Activated T-cell treated with anti-CD3 and anti-CD28 coated beads, Interleukin-2, amount 50 U/mL, for 4 hours (primary cell): ENCODE measurements around the gene ZKSCAN4. TPM values are rescaled to one million over a fixed set of nuclear protein-coding genes. Genes with fewer than 3 reads are reported as not detected.

Experiments used
- ATAC-seq, 2 donors: fragments of 200-7000 bp; cut with Tn5 transposase; one replicate each; pipeline ENCODE4 v1.10.0; 2021
- DNase-seq: peaks from one replicate; pipeline ENCODE4 v3.0.0-alpha.2; 2020
- H3K27me3 Mint-ChIP-seq: one replicate; pipeline ENCODE4 v1.8.0; 2021; ENCODE audit warnings: low read depth, mixed read lengths
- H3K36me3 Mint-ChIP-seq: one replicate; pipeline ENCODE4 v1.8.0; 2022; ENCODE audit warnings: mixed read lengths; ENCODE audit not compliant: insufficient read depth
- H3K4me1 Mint-ChIP-seq: one replicate; pipeline ENCODE4 v1.8.0; 2021; ENCODE audit warnings: low read depth, mixed read lengths
- H3K4me3 Mint-ChIP-seq: one replicate; pipeline ENCODE4 v1.8.0; 2021; ENCODE audit warnings: mild to moderate bottlenecking, moderate library complexity, mixed read lengths
- H3K9me3 Mint-ChIP-seq: one replicate; pipeline ENCODE4 v1.8.0; 2021; ENCODE audit warnings: mixed read lengths
- total RNA-seq, 3 donors: library from RNA; stranded (reverse); gene quantifications; one replicate each; pipeline ENCODE4 v1.2.1, GENCODE V29; 2021

ZKSCAN4 gene
- 1 to 10 TPM; 3.4 to 4.2 (median 3.8) TPM for total RNA-seq

DNA sequence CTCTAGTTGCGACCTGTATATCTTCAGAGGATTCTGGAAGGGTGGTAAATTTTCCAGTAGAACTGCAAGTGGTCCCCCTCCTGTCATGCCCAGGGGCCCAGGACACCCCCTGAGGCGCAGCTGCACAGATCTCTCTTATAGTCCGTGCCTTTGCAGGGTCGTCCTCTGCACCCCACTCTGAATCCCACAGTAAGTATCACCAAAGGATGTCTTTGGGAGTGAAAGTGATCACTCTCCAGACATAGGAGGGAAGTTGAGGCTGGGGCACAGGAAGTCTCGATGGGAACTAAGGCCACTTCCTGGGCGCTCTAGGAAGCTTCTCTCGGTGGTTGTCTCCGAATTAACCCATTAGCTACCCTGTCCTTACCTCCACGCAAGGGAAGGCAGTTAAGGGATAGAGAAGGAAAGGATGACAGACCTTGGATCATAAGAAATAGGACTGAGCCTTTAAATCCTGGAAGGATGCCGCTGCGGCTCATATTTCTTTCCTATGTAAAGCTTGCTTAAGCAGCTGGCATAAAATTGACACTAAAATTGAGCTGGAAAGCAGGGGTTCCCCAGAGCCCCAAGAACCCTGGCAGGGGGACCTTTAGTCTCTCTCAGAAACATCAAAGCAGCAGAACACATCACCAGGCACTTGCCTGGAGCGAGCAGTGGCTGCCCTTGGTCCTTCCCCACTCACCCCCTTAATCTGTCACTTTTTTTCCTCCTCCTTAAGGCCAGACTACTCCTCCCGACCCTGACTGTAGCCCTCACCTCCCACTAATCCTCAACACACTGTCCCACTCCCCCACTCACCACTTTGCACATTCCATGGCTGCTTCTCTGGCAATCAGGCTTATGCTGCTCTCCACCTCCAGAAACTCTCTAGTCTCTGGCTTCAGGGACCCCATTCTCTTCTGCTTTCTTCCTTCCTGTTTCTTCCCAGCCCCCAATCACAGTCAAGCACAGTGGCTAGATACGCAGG lies at the start of gene ZKSCAN4:
Gene ZKSCAN4 (minus strand): TSS at position 261 of the 967 bp plus-strand sequence. CDS start 289 bp downstream, outside the sequence.
- no peaks in the 10 kb centered on the region for H3K9me3 Mint-ChIP-seq
- H3K4me1 Mint-ChIP-seq = peaks cover 29% of the 10 kb centered on the region
- H3K4me3 Mint-ChIP-seq = peak within 1 kb of the TSS; percentile 98

DNA sequence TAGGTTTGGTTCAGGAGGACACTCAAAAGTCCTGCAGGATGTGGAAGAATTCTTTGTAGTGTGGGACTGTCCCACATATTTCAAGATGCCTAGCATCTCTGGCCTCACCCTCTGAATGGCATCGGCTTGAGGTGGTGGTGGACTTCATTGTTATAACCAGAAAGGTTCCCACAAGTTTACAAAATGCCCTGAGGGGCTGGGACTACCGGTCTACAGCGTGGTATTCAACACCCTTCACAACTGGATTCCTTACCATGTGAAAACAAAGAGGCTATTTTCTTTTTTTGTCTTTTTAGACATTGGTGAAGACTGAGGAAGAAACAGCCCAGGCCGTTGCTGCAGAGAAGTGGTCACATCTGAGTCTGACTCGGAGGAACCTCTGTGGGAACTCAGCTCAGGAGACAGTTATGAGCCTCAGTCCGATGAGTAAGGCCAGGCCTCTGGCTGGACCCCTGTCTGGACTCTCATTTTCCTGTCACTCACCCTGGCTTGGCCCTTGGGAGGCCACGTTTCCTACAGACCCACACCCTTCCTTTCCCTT lies 44.5 kb upstream of the ZKSCAN4 start:
- no peaks in the 10 kb centered on the region for H3K4me1 Mint-ChIP-seq
- peaks cover 5% of the 10 kb centered on the region for H3K36me3 Mint-ChIP-seq
- H3K9me3 Mint-ChIP-seq = no peaks in the 10 kb centered on the region
- H3K27me3 Mint-ChIP-seq = no peaks in the 10 kb centered on the region
- ATAC-seq (no peak), DNase-seq (no peak)
- no peak overlapping the region for H3K4me3 Mint-ChIP-seq

More for the DNA sequence above, at the start of gene ZKSCAN4:
- ATAC-seq = peak; percentile 95 to 96
- peak; percentile 71 for DNase-seq
- Mint-ChIP-seq H3K36me3 (peaks cover 14% of the 10 kb centered on the region), H3K27me3 (peaks cover 6% of the 10 kb centered on the region)

DNA sequence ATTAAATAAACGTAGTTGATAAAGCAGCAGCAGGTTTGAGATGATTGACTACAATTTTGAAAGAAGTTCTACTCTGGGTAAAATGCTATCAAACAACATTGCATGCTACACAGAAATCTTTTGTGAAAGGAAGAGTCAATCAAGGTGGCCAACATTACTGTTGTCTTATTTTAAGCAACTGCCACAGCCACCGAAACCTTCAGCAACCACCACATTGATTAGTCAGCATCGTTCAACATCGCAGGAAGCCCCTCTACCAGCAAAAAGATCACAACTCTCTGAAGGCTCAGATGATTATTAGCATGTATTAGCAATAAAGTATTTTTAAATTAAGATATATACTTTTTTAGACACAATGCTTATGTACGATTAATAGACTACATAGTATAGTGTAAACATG lies 43.3 kb upstream of the ZKSCAN4 start:
- no peak for DNase-seq
- Mint-ChIP-seq H3K9me3 (no peaks in the 10 kb centered on the region), H3K27me3 (no peaks in the 10 kb centered on the region), H3K36me3 (peaks cover 5% of the 10 kb centered on the region), H3K4me1 (no peaks in the 10 kb centered on the region), H3K4me3 (no peak overlapping the region)
- ATAC-seq = no peak

DNA sequence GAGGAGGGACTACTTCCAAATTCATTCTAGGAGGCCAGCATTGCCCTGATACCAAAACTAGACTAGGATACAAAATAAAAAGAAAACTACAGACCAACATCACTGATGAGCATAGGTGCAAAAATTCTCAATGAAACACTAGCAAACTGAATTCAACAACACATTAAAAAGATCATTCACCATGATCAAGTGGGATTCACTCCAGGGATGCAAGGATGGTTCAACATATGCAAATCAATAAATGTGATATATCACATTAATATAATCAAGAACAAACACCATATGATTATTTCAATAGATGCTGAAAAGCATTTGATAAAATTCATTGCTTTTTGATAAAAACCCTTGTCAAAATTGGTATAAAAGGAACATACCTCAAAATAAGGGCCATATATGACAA lies 39.5 kb upstream of the ZKSCAN4 start:
- Mint-ChIP-seq H3K36me3 (peaks cover 5% of the 10 kb centered on the region), H3K4me3 (no peak overlapping the region), H3K9me3 (no peaks in the 10 kb centered on the region), H3K27me3 (no peaks in the 10 kb centered on the region), H3K4me1 (no peaks in the 10 kb centered on the region)
- ATAC-seq = no peak
- no peak for DNase-seq

DNA sequence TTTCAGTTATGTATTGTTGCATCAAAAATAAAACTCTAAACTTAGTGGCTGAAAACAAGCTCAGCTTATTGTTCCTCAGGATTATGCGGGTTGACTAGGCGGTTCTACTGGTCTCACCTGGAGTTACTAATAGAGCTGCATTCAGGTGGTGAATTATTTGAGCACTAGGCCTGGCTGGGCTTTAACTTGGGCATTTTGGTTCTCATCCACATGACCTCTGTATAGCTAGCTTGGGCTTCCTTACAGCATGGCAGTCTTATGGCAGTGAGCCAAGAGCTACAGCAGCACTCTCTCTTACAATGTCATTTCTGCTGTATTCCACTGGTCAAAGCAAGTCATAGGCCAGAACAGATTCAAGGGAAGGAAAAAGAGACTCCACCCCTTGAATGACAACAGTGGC lies 30.9 kb upstream of the ZKSCAN4 start:
- Mint-ChIP-seq H3K4me1 (peaks cover 5% of the 10 kb centered on the region), H3K9me3 (no peaks in the 10 kb centered on the region), H3K27me3 (peaks cover 21% of the 10 kb centered on the region), H3K36me3 (peaks cover 7% of the 10 kb centered on the region), H3K4me3 (no peak overlapping the region)
- no peak for DNase-seq
- ATAC-seq = no peak

DNA sequence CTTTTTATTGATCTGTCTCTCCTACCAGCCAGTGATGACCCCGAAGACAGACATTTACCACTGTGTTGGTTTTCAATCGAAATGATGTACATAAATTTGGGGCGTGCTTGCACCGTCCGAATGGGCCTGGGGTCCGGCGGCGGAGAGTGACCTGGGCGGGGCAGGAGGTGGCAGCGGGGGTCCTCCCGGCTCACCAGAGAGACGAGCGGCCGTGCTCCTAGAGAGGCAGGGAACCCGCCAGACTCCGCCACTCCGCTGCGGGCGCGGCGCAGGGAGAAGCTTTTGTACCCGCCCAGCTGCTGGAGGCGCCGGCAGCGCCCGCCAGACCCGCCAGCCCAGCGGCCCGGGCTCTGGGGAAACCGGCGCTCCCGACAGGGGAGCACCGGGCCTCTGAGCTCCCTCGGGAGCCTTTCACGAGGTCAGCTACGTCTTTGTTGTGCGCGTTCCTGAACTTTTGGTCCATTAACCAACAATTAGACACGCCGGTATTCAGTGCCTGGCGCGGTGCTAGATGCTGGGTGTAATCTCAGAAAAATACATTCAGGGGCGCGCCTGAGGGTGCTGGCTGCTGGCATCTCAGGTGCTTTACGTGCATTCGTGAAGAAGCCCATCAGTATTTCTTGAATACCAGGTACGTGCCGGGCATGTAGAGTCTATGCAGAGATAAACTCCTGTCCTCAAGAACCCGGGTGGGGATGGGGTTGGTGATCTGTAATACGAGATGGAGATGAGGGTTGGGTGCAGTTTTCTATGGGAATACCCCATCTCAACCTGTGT lies 29.4 kb upstream of the ZKSCAN4 start, which contains the start of gene PGBD1:
Gene PGBD1 (plus strand): TSS at position 285 of the 777 bp plus-strand sequence. CDS start 2,242 bp downstream, outside the sequence.
- Mint-ChIP-seq H3K4me1 (peaks cover 5% of the 10 kb centered on the region), H3K9me3 (no peaks in the 10 kb centered on the region), H3K36me3 (peaks cover 10% of the 10 kb centered on the region), H3K27me3 (peaks cover 21% of the 10 kb centered on the region), H3K4me3 (peak within 1 kb of the TSS; percentile 77)
- DNase-seq = peak; percentile 21
- peak; percentile 97 to 98 for ATAC-seq

DNA sequence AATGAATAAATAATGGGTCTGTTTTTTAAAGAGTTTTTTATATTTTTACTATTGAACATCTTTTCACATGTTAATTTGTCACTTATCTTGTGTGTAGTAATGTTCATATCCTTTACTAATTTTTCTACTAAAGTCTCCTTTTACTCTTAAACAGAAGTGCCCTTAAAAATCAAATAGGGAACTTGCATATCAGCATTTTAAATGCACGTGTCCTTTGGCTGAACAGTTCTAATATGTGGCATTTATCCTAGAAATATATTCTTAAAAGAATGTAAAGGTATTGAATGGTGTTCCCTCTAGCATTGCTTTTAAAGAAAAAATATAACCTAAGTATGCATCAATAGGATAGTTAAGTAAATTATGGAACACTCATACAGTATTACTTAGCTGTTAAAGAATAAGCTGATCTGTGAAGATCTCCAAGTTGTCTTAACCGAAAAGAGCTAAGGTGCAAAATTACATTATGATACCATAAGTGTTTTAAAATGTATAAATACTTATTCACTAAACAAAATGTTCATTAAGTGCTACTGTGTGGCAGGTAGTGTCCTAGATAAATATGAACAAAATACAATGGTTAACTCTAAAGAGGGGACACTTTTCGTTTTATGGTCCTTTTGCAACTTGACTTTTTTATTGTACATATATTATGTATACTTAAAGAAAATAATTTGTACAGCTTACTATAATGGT lies 28.7 kb upstream of the ZKSCAN4 start:
- DNase-seq = no peak
- peak overlapping the region; percentile 77 for H3K4me3 Mint-ChIP-seq
- H3K9me3 Mint-ChIP-seq = no peaks in the 10 kb centered on the region
- H3K36me3 Mint-ChIP-seq = peaks cover 14% of the 10 kb centered on the region
- ATAC-seq = no peak
- H3K4me1 Mint-ChIP-seq = peaks cover 5% of the 10 kb centered on the region
- H3K27me3 Mint-ChIP-seq = peaks cover 21% of the 10 kb centered on the region

DNA sequence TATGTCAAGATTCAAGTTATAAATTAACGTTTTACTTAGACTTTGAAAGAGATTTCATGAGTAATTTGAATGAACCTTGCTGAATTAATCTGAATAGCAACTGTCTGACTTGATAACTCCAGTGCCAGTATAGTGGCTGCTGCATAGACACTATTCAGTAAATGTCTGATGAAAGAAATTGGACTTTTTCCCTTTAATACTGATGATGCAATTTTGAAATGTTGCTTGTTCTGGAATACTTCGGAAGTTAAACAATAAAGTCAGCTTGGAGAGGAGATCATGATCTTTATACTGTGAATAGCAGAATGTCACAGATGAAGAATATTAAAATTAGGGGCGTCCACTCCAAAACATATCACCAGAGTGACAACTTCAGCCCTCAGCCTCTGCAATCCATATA lies 25.7 kb upstream of the ZKSCAN4 start:
- no peak for DNase-seq
- no peak for ATAC-seq
- Mint-ChIP-seq H3K4me3 (no peak overlapping the region), H3K27me3 (peaks cover 11% of the 10 kb centered on the region), H3K4me1 (peaks cover 9% of the 10 kb centered on the region), H3K9me3 (no peaks in the 10 kb centered on the region), H3K36me3 (peaks cover 30% of the 10 kb centered on the region)

DNA sequence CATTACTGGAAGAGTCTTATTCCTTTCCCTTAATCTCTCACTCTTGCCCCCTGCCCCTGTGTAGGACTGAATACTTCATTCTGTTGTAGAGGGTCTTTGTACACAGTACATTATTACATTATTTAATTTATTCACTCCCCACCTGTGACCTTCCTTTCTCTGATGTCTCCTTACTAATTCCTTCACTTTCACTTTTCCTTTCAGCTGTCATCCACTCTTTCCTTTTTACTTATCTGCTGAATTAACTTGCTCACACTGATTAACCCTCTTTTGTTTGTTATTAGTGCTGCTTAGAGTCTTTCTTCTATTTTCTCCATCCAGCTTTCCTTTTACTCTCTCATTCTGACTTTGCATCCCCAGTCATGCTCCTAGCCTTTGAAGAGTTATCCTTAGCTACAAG lies 22.8 kb upstream of the ZKSCAN4 start:
- Mint-ChIP-seq H3K4me1 (peaks cover 15% of the 10 kb centered on the region), H3K27me3 (no peaks in the 10 kb centered on the region), H3K4me3 (no peak overlapping the region), H3K36me3 (peaks cover 42% of the 10 kb centered on the region), H3K9me3 (no peaks in the 10 kb centered on the region)
- ATAC-seq (no peak), DNase-seq (no peak)

DNA sequence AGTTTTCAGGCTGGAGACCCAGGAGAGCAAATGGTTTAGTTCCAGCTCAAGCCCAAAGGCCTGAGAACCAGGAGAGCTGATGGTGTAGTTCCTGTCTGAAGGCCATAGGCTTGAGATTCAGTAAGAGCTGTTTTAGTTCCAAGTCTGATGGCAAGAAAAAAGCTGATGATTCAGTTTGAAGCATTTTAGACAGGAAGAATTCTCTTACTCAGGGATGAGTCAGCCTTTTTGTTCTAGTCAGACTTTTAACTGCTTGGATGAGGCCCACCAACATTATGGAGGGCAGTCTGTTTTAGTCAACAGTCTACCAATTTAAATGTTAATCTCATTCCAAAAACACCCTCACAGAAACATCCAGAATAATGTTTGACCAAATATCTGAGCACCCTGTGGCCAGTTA lies 17.4 kb upstream of the ZKSCAN4 start:
- no peak for DNase-seq
- ATAC-seq = peak; percentile 41 to 56

DNA sequence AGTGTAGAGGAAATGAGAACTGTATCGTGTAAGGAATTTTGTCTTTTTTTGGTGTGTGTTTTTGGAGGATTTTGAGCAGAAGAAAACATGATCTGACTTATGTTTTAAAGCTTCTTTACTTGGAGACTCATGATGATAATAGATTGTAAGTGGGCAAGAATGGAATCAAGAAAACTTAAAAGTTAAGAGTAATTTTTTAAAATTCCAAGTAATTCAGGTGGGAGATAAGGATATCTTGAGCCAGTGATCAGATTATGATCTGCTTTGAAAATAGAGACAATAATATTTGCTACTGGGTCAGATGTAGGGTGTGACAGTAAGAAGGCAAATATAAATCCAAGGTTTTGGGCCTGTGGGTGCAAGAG lies 15.6 kb upstream of the ZKSCAN4 start:
- DNase-seq = no peak
- no peaks in the 10 kb centered on the region for H3K9me3 Mint-ChIP-seq

More for the DNA sequence above, 17.4 kb upstream of the ZKSCAN4 start:
- Mint-ChIP-seq H3K36me3 (peaks cover 19% of the 10 kb centered on the region), H3K9me3 (no peaks in the 10 kb centered on the region), H3K27me3 (no peaks in the 10 kb centered on the region), H3K4me1 (peaks cover 26% of the 10 kb centered on the region), H3K4me3 (no peak overlapping the region)

DNA sequence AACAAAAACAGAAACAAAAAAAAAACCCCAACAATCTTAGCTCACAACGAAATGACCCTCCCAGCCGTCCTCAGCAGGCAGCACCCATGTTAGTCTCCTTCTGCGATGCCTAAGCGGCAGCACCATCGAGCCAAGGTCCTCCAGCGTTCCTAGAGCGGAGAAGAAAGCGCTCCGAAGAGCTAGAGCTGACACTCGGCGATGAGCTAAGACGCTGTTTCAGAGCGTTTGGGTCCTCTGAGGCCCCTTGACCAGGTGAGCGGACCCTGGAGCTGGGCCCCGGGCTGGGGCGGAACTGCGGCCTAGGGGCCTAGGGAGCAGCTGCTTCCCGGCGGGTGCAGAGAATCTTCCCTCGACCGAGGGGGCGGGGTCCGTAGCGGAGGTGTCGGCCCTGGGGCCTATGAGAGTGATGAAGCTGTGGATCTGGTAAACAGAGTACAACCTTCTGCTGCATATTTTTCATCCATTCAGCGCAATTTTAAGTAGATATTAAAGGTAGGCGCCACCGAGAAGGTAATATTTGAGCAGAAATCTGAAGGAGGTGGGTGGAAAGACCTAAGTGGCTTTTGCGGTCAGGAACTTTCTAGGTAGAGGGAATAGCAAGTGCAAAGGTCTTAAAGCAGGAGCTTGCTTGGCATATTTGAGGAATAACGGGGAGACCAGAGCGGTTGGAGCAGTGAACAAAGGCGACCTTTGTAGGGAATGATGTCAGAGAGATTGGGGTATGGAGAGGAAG lies 15.1 kb upstream of the ZKSCAN4 start, which contains the start of gene ZSCAN26:
Gene ZSCAN26 (plus strand): TSS at position 182 of the 733 bp plus-strand sequence. CDS start 4,777 bp downstream, outside the sequence.
- Mint-ChIP-seq H3K27me3 (no peaks in the 10 kb centered on the region), H3K9me3 (no peaks in the 10 kb centered on the region)

More for the DNA sequence above, 15.6 kb upstream of the ZKSCAN4 start:
- no peak for ATAC-seq
- Mint-ChIP-seq H3K4me1 (peaks cover 29% of the 10 kb centered on the region), H3K36me3 (peaks cover 14% of the 10 kb centered on the region), H3K4me3 (no peak overlapping the region), H3K27me3 (no peaks in the 10 kb centered on the region)

DNA sequence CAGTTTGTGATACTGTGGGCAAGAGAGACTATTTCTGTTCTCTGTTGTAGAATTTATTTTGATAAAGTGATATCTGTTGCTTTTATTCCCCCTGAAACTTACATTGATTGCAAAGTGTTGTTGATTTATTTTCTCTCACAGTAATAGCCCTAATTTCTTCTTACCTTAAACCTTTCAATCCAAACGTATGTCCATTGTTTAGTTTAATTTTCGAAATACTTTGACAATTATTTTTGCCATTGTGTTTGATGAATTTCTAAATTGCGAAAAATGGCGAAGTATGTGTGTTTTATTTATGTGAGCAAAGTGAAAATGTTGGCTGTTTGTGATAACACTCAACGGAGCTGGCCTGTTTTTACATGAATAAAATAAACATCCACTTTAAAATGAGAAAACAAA lies 14.5 kb upstream of the ZKSCAN4 start:
- Mint-ChIP-seq H3K9me3 (no peaks in the 10 kb centered on the region), H3K36me3 (peaks cover 8% of the 10 kb centered on the region), H3K4me3 (no peak overlapping the region), H3K4me1 (peaks cover 29% of the 10 kb centered on the region), H3K27me3 (no peaks in the 10 kb centered on the region)
- DNase-seq = no peak
- ATAC-seq = no peak

More for the DNA sequence above, 15.1 kb upstream of the ZKSCAN4 start, which contains the start of gene ZSCAN26:
- Mint-ChIP-seq H3K4me3 (no peak within 1 kb of the TSS), H3K4me1 (peaks cover 29% of the 10 kb centered on the region), H3K36me3 (peaks cover 9% of the 10 kb centered on the region)
- DNase-seq (peak; percentile 80), ATAC-seq (peak; percentile 98)
